Myocyte (in vitro differentiated cells): Measurements from ENCODE around the gene RAET1L. TPM values are rescaled to one million over a fixed set of nuclear protein-coding genes. Genes with fewer than 3 reads are reported as not detected.
"Not testable (repeated sequence)": the region's sequence is repeated elsewhere in the genome, so short reads cannot be mapped to it uniquely, and the experiment has no call there.

Experiments used
- DNase-seq: peaks from one replicate; pipeline ENCODE4 v3.0.0-alpha.2; 2012; ENCODE audit warnings: low read depth
- total RNA-seq: library from RNA; depleted of rRNA; stranded (reverse); fragments of >200 nt; gene quantifications from 2 replicates; pipeline ENCODE4 v1.2.3, GENCODE V29; 2014

The RAET1L gene
- total RNA-seq, 1 donor from 2014 or later, result not detected

DNA sequence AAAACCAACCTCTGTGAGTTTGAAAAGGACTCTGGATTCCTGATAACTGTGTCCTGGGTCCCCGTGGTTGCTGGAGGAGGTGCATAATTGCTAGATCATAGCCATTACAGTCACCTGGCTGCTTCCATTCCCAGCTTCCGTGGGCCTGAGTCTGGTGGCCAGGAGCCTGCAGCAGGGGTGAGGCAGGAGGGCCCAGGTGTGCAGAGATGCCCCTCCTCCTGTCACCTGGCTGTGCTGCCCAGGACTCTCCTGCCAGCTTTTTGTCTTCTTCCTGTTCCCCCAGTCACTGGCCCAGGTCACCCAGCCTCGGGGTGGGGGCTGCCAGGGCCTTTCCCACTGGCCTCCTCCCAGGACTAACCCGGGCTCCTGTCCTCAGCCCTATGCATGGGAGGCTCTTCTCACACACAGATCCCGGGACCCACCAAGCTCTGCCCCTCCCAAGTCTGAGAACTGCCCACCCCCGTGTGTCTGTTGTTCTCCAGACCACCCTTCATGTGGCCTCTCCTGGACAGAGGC is 30.0 kb downstream of the RAET1L start:
- no peak for DNase-seq

DNA sequence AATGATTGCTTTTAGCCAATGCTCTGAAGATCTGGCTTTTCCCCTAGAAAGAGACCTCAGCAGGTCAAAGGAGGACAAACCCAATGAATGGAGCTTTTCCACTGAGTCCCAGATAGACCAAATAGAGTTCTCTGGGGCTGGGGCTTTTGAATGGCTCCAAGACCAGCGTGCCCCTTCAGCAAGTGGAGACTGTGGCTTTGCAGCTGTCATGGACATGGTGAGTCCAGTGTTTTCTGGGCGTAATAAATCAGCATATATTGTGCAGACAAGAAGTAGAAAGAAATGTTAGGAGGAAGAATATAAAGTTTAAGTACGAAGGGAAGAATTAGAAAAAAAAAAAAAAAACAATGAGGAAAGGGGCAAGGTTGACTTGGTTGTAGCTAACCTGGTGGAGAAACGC is 33.5 kb downstream of the RAET1L start:
- no peak for DNase-seq

DNA sequence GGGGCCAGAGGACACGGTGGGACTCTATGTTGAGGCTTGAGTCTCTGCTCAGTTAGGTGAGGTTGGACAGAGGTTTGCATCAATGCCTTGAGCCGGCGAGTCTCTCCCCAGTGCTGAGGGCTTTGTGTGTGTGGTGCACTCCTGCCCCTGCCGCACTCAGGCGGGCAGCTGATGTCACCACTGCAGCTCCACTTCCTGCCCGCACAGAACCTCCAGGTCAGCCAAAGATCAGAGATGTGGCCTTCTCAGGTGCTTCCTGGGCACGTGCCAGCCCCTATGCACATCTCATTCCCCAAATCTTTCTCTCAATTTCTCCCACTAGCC is 33.9 kb downstream of the RAET1L start:
- DNase-seq, result not testable (repeated sequence)

DNA sequence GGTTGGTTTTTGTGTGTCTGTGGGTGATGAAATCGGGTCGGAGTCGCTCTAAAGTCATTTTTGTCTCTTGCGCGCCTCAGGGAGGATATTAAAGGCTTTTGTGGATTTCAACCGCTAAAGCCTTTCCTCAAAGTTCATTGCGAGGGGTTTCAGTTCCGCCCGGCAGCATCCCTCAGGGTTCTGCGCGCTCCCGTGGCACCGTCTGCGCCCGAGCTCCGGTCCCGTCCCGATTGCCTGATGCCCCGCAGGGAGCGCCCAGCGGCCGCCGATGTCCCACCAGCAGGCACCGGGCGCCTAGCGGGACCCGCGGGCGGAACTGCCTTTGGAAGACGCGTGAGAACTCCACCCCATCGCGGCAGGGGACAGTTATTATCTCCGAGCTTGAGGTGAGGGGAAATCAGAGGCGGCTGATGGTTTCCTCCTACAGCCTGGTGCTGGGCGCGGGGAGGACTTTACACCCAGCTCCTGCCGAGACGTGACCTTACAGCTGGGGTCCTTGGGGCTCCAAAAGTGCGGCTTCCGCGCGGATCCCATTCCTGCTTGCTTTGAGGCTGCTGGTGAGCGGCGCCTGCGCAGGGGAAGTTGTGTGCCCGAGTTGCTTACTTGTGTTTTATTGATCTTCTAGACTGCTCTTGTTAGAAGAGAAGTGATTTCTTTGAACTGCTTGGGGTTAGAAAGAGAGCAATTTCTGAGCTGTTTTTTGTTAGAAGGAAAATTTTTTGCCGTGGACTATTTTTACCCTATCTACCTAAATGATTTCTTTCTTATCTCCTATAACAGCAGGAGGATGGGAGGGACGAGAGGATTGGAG is 34.5 kb downstream of the RAET1L start:
- DNase-seq, result no peak

DNA sequence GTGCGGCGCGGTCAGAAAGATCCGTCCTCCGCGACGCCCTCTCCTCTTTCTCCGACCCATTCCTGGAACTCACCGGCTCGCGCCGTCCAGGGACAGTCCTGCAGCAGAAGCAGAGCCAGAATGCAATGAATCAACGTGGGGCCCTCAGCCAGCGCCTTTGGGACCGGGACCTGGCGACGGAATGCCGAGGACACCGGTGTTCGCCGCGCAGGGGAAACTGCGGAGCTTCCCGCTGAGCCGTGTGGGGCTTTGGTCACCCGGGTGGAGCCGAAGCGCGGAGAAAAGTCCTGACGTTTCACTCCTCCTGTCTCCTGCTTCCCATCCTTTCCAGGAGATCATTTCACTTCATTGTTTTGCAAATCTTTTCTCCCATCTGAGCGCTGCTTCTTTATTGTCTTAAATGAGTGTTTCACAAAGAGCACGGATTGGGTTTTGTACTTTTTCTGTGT is 35.1 kb downstream of the RAET1L start:
- no peak for DNase-seq

DNA sequence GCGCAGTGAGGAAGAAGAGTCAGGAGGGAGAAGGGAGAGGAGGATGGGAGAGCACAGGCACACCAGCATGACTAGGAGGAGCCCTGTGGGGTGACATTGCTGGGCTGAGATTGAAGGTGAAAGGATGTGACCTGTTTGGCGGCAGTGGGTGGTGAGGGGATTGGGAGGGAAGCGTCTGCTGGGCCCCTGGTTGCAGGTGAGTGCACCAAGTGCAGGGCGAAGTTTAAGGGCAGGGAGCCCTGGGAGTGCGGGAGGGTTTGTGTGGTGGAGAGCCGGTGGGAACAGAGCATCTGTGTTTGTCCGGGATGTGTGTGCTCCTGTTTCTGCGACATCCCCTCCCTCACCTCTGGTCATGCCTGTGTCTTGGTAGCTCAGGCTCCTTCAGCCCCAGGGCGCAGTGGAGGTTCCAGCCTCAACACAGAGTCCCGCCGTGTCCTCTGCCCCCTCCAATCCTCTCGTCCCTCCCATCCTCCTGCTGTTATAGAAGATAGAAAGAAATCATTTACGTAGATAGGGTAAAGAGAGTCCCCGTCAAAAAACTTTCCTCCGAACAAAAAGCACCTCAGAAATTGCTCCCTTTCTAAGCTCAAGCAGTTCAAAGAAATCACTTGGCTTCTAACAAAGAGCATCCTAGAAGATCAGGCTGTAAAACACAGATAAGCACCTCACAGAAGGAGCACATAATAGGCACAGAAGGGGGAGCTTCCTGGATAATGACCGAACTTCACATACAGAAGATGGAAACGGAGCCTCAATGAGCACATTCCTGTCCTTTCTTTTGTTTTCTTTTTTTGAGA is 36.6 kb downstream of the RAET1L start:
- no peak for DNase-seq

- DNase-seq, result no peak
Measured at GRCh38 chr6:149987602-149988107, 37.7 kb downstream of the RAET1L start.

- DNase-seq, result no peak
Measured at GRCh38 chr6:149985481-149985937, 39.8 kb downstream of the RAET1L start.

DNA sequence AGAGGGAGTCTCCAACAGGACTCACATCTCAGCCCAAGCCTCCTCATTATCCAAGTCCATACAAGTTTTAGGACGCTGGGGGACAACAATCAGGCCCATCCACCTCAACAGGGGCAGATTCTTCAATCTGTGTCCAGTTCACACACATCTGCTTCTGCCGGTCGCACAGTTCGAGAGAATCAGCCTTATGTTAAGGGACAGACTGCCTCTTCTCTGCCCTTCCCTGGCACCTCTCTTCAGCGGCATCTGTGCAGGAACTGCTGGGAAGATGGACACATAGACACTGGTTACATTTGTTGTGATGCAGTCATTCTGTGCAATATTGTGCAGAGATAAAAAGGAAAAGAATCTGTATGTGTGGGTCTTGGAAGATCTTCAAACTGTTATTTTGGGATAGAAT is 40.6 kb downstream of the RAET1L start:
- no peak for DNase-seq

- no peak for DNase-seq
Measured at GRCh38 chr6:149983145-149983544, 42.2 kb downstream of the RAET1L start.

GRCh38 chr6:149979293-149979692 is 46.0 kb downstream of the RAET1L start:
- no peak for DNase-seq

DNA sequence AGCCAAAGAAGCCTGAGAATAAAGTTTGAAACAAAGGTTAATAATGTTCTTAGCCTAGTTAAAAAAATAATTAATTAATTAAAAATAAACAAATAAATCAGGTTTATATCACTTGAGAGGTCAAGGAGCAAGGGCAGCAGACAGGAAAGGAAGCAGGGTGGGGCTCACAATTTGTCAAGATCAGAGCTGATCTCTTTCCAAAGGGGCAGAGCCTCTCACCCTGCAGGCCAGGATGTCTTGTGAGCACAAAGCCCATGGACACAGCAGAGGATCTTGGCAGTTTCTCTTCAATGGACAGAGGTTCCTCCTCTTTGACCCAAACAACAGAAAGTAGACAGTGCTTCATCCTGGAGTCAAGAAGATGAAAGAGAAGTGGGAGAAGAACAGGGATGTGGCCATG is 46.7 kb downstream of the RAET1L start:
- no peak for DNase-seq

GRCh38 chr6:149977221-149977620 is 48.1 kb downstream of the RAET1L start:
- DNase-seq, result no peak

GRCh38 chr6:149975400-149975799 is 49.9 kb downstream of the RAET1L start:
- no peak for DNase-seq

DNA sequence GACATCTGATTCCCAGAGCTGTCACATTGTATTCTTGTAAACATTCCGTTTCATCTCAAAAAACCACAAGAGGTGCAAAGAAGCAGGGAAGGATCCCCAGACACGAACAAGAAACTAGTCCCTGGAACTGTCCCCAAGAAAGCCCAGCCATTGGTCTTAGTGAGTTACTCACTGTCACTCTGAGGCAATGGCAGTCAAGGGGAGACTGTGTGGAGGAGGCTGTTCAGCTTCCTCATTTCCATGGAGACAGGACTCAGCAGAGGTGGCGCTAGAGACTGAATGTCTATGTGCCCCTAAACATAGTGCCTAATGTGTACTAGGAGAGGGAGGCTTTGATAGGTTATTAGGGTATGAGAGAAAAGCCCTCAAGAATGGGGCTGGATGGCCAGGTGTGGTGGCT is 50.5 kb downstream of the RAET1L start:
- DNase-seq, result no peak

- not testable (repeated sequence) for DNase-seq
Measured at GRCh38 chr6:149974394-149974793, 50.9 kb downstream of the RAET1L start.

DNA sequence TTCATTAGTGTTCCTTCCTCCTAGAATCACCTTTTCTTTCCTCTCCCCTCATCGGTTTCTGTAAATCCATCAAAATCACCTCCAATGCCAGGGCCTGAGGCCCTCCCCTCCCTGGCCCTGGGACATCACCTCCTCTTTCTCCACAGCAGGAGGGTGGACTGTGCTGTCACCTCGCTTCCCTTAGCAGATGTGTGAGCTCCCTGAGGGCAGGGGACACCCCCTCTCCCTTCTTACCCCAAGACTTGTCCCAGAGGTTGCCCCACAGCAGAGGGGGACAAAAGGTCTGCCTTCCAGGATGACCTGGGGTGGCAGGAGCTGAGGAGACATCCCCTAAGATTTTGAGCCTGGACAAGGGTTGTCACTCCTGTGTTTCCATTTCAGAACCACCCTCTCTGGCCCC is 55.7 kb downstream of the RAET1L start:
- DNase-seq, result no peak

GRCh38 chr6:149968909-149969308 is 56.4 kb downstream of the RAET1L start:
- DNase-seq, result not testable (repeated sequence)
